Endodermal cell (in vitro differentiated cells): Measurements from ENCODE around the gene NDRG2. TPM values are rescaled to one million over a fixed set of nuclear protein-coding genes. Genes with fewer than 3 reads are reported as not detected.
"Not testable (repeated sequence)": the region's sequence is repeated elsewhere in the genome, so short reads cannot be mapped to it uniquely, and the experiment has no call there.

Source experiments
- DNase-seq: peaks from one replicate; pipeline ENCODE4 v3.0.0-alpha.2; 2017
- H3K27ac ChIP-seq: 2 replicates; pipeline ENCODE4 v1.5.1; 2013; ENCODE audit warnings: mild to moderate bottlenecking, low read depth, low read length, moderate library complexity
- H3K27me3 ChIP-seq: 2 replicates; pipeline ENCODE4 v1.6.1; 2013; ENCODE audit warnings: mild to moderate bottlenecking, low read length, moderate library complexity; ENCODE audit not compliant: insufficient read depth, control insufficient read depth, poor library complexity, severe bottlenecking
- H3K36me3 ChIP-seq: 2 replicates; pipeline ENCODE4 v1.7.0; 2013; ENCODE audit warnings: mild to moderate bottlenecking, low read length, moderate library complexity; ENCODE audit not compliant: control insufficient read depth, insufficient read depth
- H3K4me1 ChIP-seq: one replicate; pipeline ENCODE4 v1.7.0; 2013; ENCODE audit warnings: low read length; ENCODE audit not compliant: control insufficient read depth, insufficient read depth
- H3K4me3 ChIP-seq: 2 replicates; pipeline ENCODE4 v1.5.1; 2013; ENCODE audit warnings: mild to moderate bottlenecking, low read length, moderate library complexity
- H3K9ac ChIP-seq: 2 replicates; pipeline ENCODE4 v1.6.1; 2013; ENCODE audit warnings: mild to moderate bottlenecking, low read length, moderate library complexity; ENCODE audit not compliant: poor library complexity, severe bottlenecking; ENCODE audit errors: extremely low read depth
- H3K9me3 ChIP-seq: 2 replicates; pipeline ENCODE4 v1.6.1; 2013; ENCODE audit warnings: mild to moderate bottlenecking, low read length, moderate library complexity; ENCODE audit not compliant: control insufficient read depth
- H3K27ac Mint-ChIP-seq: 2 replicates; pipeline ENCODE4 v1.8.0; 2020; ENCODE audit warnings: mixed read lengths
- H3K27me3 Mint-ChIP-seq: 2 replicates; pipeline ENCODE4 v1.8.0; 2021; ENCODE audit warnings: mild to moderate bottlenecking, mixed read lengths; ENCODE audit not compliant: insufficient read depth
- H3K36me3 Mint-ChIP-seq: 2 replicates; pipeline ENCODE4 v1.8.0; 2020; ENCODE audit warnings: low read depth, mixed read lengths
- H3K4me1 Mint-ChIP-seq: 2 replicates; pipeline ENCODE4 v1.8.0; 2020; ENCODE audit warnings: mixed read lengths
- H3K4me3 Mint-ChIP-seq: 2 replicates; pipeline ENCODE4 v1.8.0; 2020; ENCODE audit warnings: mild to moderate bottlenecking, moderate library complexity, mixed read lengths
- H3K9me3 Mint-ChIP-seq: 2 replicates; pipeline ENCODE4 v1.8.0; 2020; ENCODE audit warnings: mild to moderate bottlenecking, mixed read lengths
- CTCF ChIP-seq: fragments of 200-600 bp; sonication (generic); conservative IDR thresholded peaks from 2 replicates; pipeline ENCODE4 v1.5.0; 2021; ENCODE audit warnings: antibody characterized with exemption, mild to moderate bottlenecking
- WGBS, 2 experiments: methylation state at CpG; one replicate each; pipeline versions ENCODE4 v1.1.5 to v1.1.7; 2013; ENCODE audit warnings: missing lambda C conversion rate in 2 of 2, mixed read lengths in 1 of 2; ENCODE audit not compliant: insufficient coverage in 1 of 2, insufficient read length in 1 of 2; 5-methylcytosine and 5-hydroxymethylcytosine counted together
- total RNA-seq, 2 donors: library from RNA; stranded (reverse); fragmentation: NEBNext Ultra II Directional in 1 of 2; extraction: Animal tissue kit (Norgen Biotek cat#: 25700) in 1 of 2; gene quantifications; 2 replicates in 1 of 2; 3 replicates in 1 of 2; pipeline ENCODE4 v1.2.1, GENCODE V29; 2021

The NDRG2 gene
- total RNA-seq, 2 donors from 2014 or later: 46.3 to 52.8 TPM

- H3K36me3 ChIP-seq: no peaks in the 10 kb centered on the region
- Mint-ChIP-seq H3K27ac (no peak overlapping the region), H3K9me3 (no peaks in the 10 kb centered on the region), H3K4me1 (peaks cover 24% of the 10 kb centered on the region), H3K36me3 (no peaks in the 10 kb centered on the region), H3K4me3 (no peak overlapping the region), H3K27me3 (peaks cover 25% of the 10 kb centered on the region)
- no peak overlapping the region for H3K9ac ChIP-seq
- H3K4me3 ChIP-seq: no peak overlapping the region
- DNase-seq: no peak
- 71 to 78% methylated on average over 1 to 2 of the region's 2 CpGs for WGBS, 2 experiments
- TF ChIP-seq CTCF: no peak
- no peak overlapping the region for H3K27ac ChIP-seq
- H3K27me3 ChIP-seq: peaks cover 8% of the 10 kb centered on the region
- no peaks in the 10 kb centered on the region for H3K9me3 ChIP-seq
- peaks cover 4% of the 10 kb centered on the region for H3K4me1 ChIP-seq
These were observed 18.6 kb upstream of the NDRG2 start for GRCh38 chr14:21043387-21043973.

GRCh38 chr14:21042918-21043317 lies 18.1 kb upstream of the NDRG2 start:
- H3K27ac ChIP-seq: no peak overlapping the region
- H3K36me3 ChIP-seq: no peaks in the 10 kb centered on the region
- Mint-ChIP-seq H3K4me1 (peaks cover 27% of the 10 kb centered on the region), H3K27me3 (peaks cover 25% of the 10 kb centered on the region), H3K9me3 (no peaks in the 10 kb centered on the region), H3K4me3 (no peak overlapping the region), H3K27ac (no peak overlapping the region), H3K36me3 (no peaks in the 10 kb centered on the region)
- H3K4me3 ChIP-seq: no peak overlapping the region
- no peak overlapping the region for H3K9ac ChIP-seq
- no peak for TF ChIP-seq CTCF
- DNase-seq: no peak
- 85 to 96% methylated on average over 4 to 8 of the region's 8 CpGs for WGBS, 2 experiments
- H3K4me1 ChIP-seq: peaks cover 4% of the 10 kb centered on the region
- H3K9me3 ChIP-seq: no peaks in the 10 kb centered on the region
- peaks cover 8% of the 10 kb centered on the region for H3K27me3 ChIP-seq

- TF ChIP-seq CTCF: no peak
- Histone ChIP-seq H3K4me3 (no peak within 1 kb of the TSS), H3K9ac (no peak within 1 kb of the TSS), H3K4me1 (peaks cover 4% of the 10 kb centered on the region), H3K27ac (no peak within 1 kb of the TSS), H3K36me3 (no peaks in the 10 kb centered on the region), H3K9me3 (no peaks in the 10 kb centered on the region), H3K27me3 (peaks cover 8% of the 10 kb centered on the region)
- H3K27me3 Mint-ChIP-seq: peaks cover 23% of the 10 kb centered on the region
- no peak within 1 kb of the TSS for H3K4me3 Mint-ChIP-seq
- DNase-seq: no peak
- H3K4me1 Mint-ChIP-seq: peaks cover 27% of the 10 kb centered on the region
- H3K36me3 Mint-ChIP-seq: no peaks in the 10 kb centered on the region
- H3K9me3 Mint-ChIP-seq: no peaks in the 10 kb centered on the region
- H3K27ac Mint-ChIP-seq: no peak within 1 kb of the TSS
- 91 to 93% methylated on average over 4 to 11 of the region's 11 CpGs for WGBS, 2 experiments
These were observed 17.0 kb upstream of the NDRG2 start, which contains the start of gene RNASE7 for GRCh38 chr14:21041676-21042433. TSS of gene RNASE7 (plus strand) at chr14:21042362. CDS start at chr14:21042993, 631 bp downstream.

GRCh38 chr14:21040941-21041340 lies 16.1 kb upstream of the NDRG2 start:
- H3K4me3 Mint-ChIP-seq, H3K9me3 ChIP-seq, H3K9ac ChIP-seq, H3K27ac ChIP-seq, H3K4me3 ChIP-seq, H3K9me3 Mint-ChIP-seq, H3K36me3 Mint-ChIP-seq, DNase-seq, H3K27me3 ChIP-seq, H3K36me3 ChIP-seq, H3K4me1 ChIP-seq, H3K27ac Mint-ChIP-seq: not testable (repeated sequence)
- Mint-ChIP-seq H3K4me1 (peaks cover 27% of the 10 kb centered on the region), H3K27me3 (peaks cover 27% of the 10 kb centered on the region)
- 91 to 93% methylated on average over 3 of the region's 3 CpGs for WGBS, 2 experiments
